Lower leg skin (tissue), 3 donors: ENCODE results near the gene RGS7.

Source experiments
- CTCF ChIP-seq, 3 donors: fragments of 450-650 bp; IDR thresholded peaks; one replicate each; pipeline ENCODE4 v1.5.1; 2016; ENCODE audit warnings: antibody characterized with exemption in 3 of 3, mild to moderate bottlenecking in 3 of 3, moderate library complexity in 2 of 3
- POLR2A ChIP-seq, 2 donors: fragments of 450-650 bp; IDR thresholded peaks; one replicate each; pipeline ENCODE4 v1.6.1; 2016 to 2017; ENCODE audit warnings: antibody characterized with exemption in 2 of 2, mild to moderate bottlenecking in 1 of 2, moderate library complexity in 1 of 2

- TF ChIP-seq POLR2A (IDR thresholded peaks at IDR 0.05) (no peak), CTCF (IDR thresholded peaks at IDR 0.05) (no peak)
Observed at GRCh38 chr1:240967070-240967724, 389.8 kb downstream of the RGS7 start.
